ENCODE measurements around the gene TYROBP. TPM values are rescaled to one million over a fixed set of nuclear protein-coding genes. Genes with fewer than 3 reads are reported as not detected.

The TYROBP gene
- total RNA-seq, 4 donors from 2014 or later = 3.0 to 116 (median 45.3) TPM

- Histone ChIP-seq H3K36me3 (peaks cover 0 to 24% of the 10 kb centered on the region in 2 donors), H3K27me3 (peaks cover 4% of the 10 kb centered on the region), H3K4me1 (peaks cover 0 to 7% (median 0%) of the 10 kb centered on the region in 3 donors), H3K27ac (no peak overlapping the region), H3K4me3 (no peak overlapping the region), H3K9me3 (no peaks in the 10 kb centered on the region)
- no peak for TF ChIP-seq EP300 (IDR thresholded peaks at IDR 0.05)
- TF ChIP-seq POLR2AphosphoS5 (IDR thresholded peaks at IDR 0.05) = no peak
- ATAC-seq = no peak
- WGBS, 2 donors (ENCODE audit: low coverage in 1 of 2) = 61% methylated on average over 2 of the region's 2 CpGs; no CpG with 5 or more reads in 1 of the 2 donors
These were observed 24.2 kb downstream of the TYROBP start for GRCh38 chr19:35883882-35884281.

GRCh38 chr19:35882114-35882832 lies 25.8 kb downstream of the TYROBP start:
- peaks cover 0 to 7% (median 0%) of the 10 kb centered on the region in 3 donors for H3K4me1 ChIP-seq
- ATAC-seq = peak; percentile 50
- 19 to 25% methylated on average over 7 to 8 of the region's 8 CpGs for WGBS, 2 donors (ENCODE audit: low coverage in 1 of 2)
- H3K9me3 ChIP-seq = no peaks in the 10 kb centered on the region
- H3K4me3 ChIP-seq = no peak overlapping the region
- H3K36me3 ChIP-seq = peaks cover 0 to 8% of the 10 kb centered on the region in 2 donors
- TF ChIP-seq POLR2A (IDR thresholded peaks at IDR 0.05) (no peak), CTCF (IDR thresholded peaks at IDR 0.05) (peak in 3 of 4 experiments; percentile 61 to 69 (median 68)), EP300 (IDR thresholded peaks at IDR 0.05) (no peak), POLR2AphosphoS5 (IDR thresholded peaks at IDR 0.05) (no peak)
- H3K27me3 ChIP-seq = peaks cover 16% of the 10 kb centered on the region
- H3K27ac ChIP-seq = no peak overlapping the region

GRCh38 chr19:35879770-35880317 lies 28.3 kb downstream of the TYROBP start:
- peak; percentile 93 for ATAC-seq
- TF ChIP-seq CTCF (IDR thresholded peaks at IDR 0.05) = no peak
- no peak for TF ChIP-seq POLR2A (IDR thresholded peaks at IDR 0.05)
- TF ChIP-seq POLR2AphosphoS5 (IDR thresholded peaks at IDR 0.05) = no peak
- TF ChIP-seq EP300 (IDR thresholded peaks at IDR 0.05) = no peak
- Histone ChIP-seq H3K27ac (no peak overlapping the region), H3K36me3 (no peaks in the 10 kb centered on the region), H3K9me3 (no peaks in the 10 kb centered on the region), H3K4me3 (no peak overlapping the region), H3K27me3 (peaks cover 16% of the 10 kb centered on the region), H3K4me1 (peaks cover 0 to 7% (median 0%) of the 10 kb centered on the region in 3 donors)
- 0 to 4% methylated on average over 4 to 12 of the region's 28 CpGs for WGBS, 2 donors (ENCODE audit: low coverage in 1 of 2)

- H3K4me1 ChIP-seq = peaks cover 0 to 7% (median 0%) of the 10 kb centered on the region in 3 donors
- no peak overlapping the region for H3K4me3 ChIP-seq
- H3K27me3 ChIP-seq = peaks cover 16% of the 10 kb centered on the region
- WGBS, 2 donors (ENCODE audit: low coverage in 1 of 2) = 0 to 72% methylated on average over 2 to 9 of the region's 23 CpGs
- H3K36me3 ChIP-seq = no peaks in the 10 kb centered on the region
- TF ChIP-seq EP300 (IDR thresholded peaks at IDR 0.05) (no peak), POLR2A (IDR thresholded peaks at IDR 0.05) (no peak), CTCF (IDR thresholded peaks at IDR 0.05) (no peak), POLR2AphosphoS5 (IDR thresholded peaks at IDR 0.05) (no peak)
- H3K27ac ChIP-seq = no peak overlapping the region
- no peaks in the 10 kb centered on the region for H3K9me3 ChIP-seq
- ATAC-seq = no peak
These were observed 29.0 kb downstream of the TYROBP start for GRCh38 chr19:35879068-35879467.

- Histone ChIP-seq H3K4me1 (peaks cover 2 to 14% (median 5%) of the 10 kb centered on the region in 3 donors), H3K4me3 (no peak overlapping the region), H3K9me3 (no peaks in the 10 kb centered on the region), H3K27ac (no peak overlapping the region), H3K27me3 (peaks cover 38% of the 10 kb centered on the region), H3K36me3 (no peaks in the 10 kb centered on the region)
- WGBS, 2 donors (ENCODE audit: low coverage in 1 of 2) = 89 to 93% methylated on average over 3 to 12 of the region's 32 CpGs
- no peak for ATAC-seq
- TF ChIP-seq CTCF (IDR thresholded peaks at IDR 0.05) (no peak), POLR2A (IDR thresholded peaks at IDR 0.05) (no peak), EP300 (IDR thresholded peaks at IDR 0.05) (no peak), POLR2AphosphoS5 (IDR thresholded peaks at IDR 0.05) (no peak)
These were observed 33.6 kb downstream of the TYROBP start for GRCh38 chr19:35874392-35874930.
